H1 (cell line): ENCODE results near the gene RNF224. TPM values are rescaled to one million over a fixed set of nuclear protein-coding genes. Genes with fewer than 3 reads are reported as not detected.

Experiments
- polyA plus RNA-seq, 7 experiments: library from polyadenylated mRNA; depleted of rRNA in 3 of 7; stranded (reverse) in 5 of 7; unstranded in 2 of 7; fragments of >200 nt in 5 of 7; fragments of 200-250 nt in 2 of 7; gene quantifications; 1 replicate in 5 of 7; 2 replicates in 1 of 7; 4 replicates in 1 of 7; pipeline versions ENCODE4 v1.2.1 to v1.2.3, GENCODE V29; 2011 to 2013; ENCODE audit warnings: missing spikeins in 2 of 7, mixed read lengths in 2 of 7
- total RNA-seq: library from RNA; stranded (reverse); fragmentation: NEBNext Ultra II Directional; extraction: Animal tissue kit (Norgen Biotek cat#: 25700); gene quantifications from 2 replicates; pipeline ENCODE4 v1.2.1, GENCODE V29; 2021
- TF ChIP-seq, protein P1 (sequence below): fragments of 300-600 bp; sonication (generic); IDR thresholded peaks from 2 replicates; pipeline ENCODE4 v1.7.1; 2012; ENCODE audit warnings: low read length, moderate library complexity, mild to moderate bottlenecking, inconsistent platforms; ENCODE audit not compliant: insufficient replicate concordance

Gene RNF224
- total and polyA plus RNA-seq, 2 of the 8 experiments (the other 6 are each of a cell fraction or from before 2014, with no cell fraction given), result 0.24 TPM; not detected in 1

DNA sequence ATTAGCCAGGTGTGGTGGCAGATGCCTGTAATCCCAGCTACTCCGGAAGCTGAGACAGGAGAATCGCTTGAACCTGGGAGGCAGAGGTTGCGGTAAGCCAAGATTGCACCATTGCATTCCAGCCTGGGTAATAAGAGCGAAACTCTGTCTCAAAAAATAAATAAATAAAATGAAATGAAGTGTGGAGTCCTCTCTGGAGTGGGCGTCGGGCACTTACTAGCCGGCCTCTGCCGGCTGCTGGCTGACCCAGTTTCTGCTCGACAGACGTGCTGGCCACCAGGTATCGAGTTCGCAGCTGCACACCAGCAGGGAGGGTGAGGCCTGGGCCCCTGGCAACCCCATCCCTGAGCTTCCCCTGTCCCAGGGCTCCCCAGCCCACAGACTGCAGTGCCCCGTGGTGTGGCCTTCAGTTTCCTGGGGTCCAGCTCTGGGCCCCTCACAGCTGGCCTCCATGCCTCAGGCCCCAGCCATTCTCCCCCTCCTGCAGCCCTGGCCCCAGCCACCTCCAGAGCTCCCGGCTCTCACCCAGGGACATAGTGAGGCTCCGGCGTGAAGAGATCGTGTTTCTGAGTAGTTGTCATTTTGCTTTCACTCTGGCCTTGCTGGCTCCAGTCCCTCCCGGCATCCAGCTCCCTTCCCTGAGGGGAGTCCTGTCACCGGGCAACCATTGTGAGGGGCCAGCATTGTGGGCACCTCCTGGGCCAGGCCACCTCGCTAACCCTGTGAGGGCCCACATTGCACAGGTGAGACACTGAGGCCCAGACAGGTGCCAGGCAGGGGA is 20.0 kb downstream of the RNF224 start (continued):
- TF ChIP-seq, protein P1, sequence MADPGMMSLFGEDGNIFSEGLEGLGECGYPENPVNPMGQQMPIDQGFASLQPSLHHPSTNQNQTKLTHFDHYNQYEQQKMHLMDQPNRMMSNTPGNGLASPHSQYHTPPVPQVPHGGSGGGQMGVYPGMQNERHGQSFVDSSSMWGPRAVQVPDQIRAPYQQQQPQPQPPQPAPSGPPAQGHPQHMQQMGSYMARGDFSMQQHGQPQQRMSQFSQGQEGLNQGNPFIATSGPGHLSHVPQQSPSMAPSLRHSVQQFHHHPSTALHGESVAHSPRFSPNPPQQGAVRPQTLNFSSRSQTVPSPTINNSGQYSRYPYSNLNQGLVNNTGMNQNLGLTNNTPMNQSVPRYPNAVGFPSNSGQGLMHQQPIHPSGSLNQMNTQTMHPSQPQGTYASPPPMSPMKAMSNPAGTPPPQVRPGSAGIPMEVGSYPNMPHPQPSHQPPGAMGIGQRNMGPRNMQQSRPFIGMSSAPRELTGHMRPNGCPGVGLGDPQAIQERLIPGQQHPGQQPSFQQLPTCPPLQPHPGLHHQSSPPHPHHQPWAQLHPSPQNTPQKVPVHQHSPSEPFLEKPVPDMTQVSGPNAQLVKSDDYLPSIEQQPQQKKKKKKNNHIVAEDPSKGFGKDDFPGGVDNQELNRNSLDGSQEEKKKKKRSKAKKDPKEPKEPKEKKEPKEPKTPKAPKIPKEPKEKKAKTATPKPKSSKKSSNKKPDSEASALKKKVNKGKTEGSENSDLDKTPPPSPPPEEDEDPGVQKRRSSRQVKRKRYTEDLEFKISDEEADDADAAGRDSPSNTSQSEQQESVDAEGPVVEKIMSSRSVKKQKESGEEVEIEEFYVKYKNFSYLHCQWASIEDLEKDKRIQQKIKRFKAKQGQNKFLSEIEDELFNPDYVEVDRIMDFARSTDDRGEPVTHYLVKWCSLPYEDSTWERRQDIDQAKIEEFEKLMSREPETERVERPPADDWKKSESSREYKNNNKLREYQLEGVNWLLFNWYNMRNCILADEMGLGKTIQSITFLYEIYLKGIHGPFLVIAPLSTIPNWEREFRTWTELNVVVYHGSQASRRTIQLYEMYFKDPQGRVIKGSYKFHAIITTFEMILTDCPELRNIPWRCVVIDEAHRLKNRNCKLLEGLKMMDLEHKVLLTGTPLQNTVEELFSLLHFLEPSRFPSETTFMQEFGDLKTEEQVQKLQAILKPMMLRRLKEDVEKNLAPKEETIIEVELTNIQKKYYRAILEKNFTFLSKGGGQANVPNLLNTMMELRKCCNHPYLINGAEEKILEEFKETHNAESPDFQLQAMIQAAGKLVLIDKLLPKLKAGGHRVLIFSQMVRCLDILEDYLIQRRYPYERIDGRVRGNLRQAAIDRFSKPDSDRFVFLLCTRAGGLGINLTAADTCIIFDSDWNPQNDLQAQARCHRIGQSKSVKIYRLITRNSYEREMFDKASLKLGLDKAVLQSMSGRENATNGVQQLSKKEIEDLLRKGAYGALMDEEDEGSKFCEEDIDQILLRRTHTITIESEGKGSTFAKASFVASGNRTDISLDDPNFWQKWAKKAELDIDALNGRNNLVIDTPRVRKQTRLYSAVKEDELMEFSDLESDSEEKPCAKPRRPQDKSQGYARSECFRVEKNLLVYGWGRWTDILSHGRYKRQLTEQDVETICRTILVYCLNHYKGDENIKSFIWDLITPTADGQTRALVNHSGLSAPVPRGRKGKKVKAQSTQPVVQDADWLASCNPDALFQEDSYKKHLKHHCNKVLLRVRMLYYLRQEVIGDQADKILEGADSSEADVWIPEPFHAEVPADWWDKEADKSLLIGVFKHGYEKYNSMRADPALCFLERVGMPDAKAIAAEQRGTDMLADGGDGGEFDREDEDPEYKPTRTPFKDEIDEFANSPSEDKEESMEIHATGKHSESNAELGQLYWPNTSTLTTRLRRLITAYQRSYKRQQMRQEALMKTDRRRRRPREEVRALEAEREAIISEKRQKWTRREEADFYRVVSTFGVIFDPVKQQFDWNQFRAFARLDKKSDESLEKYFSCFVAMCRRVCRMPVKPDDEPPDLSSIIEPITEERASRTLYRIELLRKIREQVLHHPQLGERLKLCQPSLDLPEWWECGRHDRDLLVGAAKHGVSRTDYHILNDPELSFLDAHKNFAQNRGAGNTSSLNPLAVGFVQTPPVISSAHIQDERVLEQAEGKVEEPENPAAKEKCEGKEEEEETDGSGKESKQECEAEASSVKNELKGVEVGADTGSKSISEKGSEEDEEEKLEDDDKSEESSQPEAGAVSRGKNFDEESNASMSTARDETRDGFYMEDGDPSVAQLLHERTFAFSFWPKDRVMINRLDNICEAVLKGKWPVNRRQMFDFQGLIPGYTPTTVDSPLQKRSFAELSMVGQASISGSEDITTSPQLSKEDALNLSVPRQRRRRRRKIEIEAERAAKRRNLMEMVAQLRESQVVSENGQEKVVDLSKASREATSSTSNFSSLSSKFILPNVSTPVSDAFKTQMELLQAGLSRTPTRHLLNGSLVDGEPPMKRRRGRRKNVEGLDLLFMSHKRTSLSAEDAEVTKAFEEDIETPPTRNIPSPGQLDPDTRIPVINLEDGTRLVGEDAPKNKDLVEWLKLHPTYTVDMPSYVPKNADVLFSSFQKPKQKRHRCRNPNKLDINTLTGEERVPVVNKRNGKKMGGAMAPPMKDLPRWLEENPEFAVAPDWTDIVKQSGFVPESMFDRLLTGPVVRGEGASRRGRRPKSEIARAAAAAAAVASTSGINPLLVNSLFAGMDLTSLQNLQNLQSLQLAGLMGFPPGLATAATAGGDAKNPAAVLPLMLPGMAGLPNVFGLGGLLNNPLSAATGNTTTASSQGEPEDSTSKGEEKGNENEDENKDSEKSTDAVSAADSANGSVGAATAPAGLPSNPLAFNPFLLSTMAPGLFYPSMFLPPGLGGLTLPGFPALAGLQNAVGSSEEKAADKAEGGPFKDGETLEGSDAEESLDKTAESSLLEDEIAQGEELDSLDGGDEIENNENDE, result no peak
- TF ChIP-seq, all 59 proteins: peak for 0
